Measurements from ENCODE around the gene ADTRP.

DNA sequence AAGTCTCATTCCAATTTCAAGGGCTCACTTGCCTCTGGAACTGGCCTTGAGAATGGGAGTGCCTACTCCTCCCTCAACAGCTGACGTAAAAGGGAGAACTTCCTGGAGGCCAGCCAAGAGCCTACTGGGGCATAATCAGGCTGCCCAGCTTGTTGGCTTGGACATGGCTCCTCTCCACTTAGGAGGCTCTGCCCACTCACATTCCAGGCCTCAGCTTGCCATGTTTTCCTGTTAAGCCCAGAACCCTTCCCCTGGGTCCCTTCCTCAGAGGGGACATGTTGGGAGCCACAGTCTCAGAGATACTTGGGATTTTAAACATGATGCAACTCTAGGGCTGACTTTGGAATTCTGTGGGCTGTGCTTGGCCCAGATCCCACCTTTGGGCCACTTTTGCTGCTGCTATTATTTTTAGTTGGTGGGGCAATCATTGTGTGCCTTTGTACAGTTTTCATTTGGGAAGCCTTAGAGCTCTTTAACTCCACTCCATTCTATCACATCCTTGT, 31.5 kb upstream of the ADTRP start:
- TF ChIP-seq POLR2AphosphoS5 (IDR thresholded peaks at IDR 0.05; ENCODE audit: low read depth, low read length): no peak
- TF ChIP-seq SRF (IDR thresholded peaks at IDR 0.05; ENCODE audit: low read depth): no peak
- TF ChIP-seq YY1 (IDR thresholded peaks at IDR 0.05; ENCODE audit: extremely low read depth, insufficient replicate concordance, low read depth, low read length): no peak
- no peak for TF ChIP-seq CTCF (IDR thresholded peaks at IDR 0.05 in 2 of 3, conservative IDR thresholded peaks at IDR 0.05 in 1 of 3; ENCODE audit: borderline replicate concordance in 1 of 3, insufficient read depth in 1 of 3, low read depth in 2 of 3, low read length in 2 of 3)
- no peak for TF ChIP-seq CEBPB (IDR thresholded peaks at IDR 0.05; ENCODE audit: low read depth)
- TF ChIP-seq RAD21 (IDR thresholded peaks at IDR 0.05; ENCODE audit: low read depth): no peak
- no peak for TF ChIP-seq EZH2phosphoT487 (IDR thresholded peaks at IDR 0.05; ENCODE audit: borderline replicate concordance)

Measured in HCT116 (cell line).